GM10248 (cell line): ENCODE measurements around the gene ZNF775.

Experiments
- CTCF ChIA-PET: fragments of 300-600 bp; sonication (Branson Sonifier 250); formaldehyde crosslinking; extraction: SDS; loops from one replicate; lab custom pipeline; 2021; ENCODE audit warnings: antibody characterized with exemption; lab: Yijun Ruan, JAX
- POLR2A ChIA-PET: fragments of 350-650 bp; sonication (Branson Sonifier 250); formaldehyde crosslinking; extraction: SDS; loops from one replicate; lab custom pipeline; 2020; ENCODE audit warnings: antibody characterized with exemption; lab: Yijun Ruan, JAX
- DNase-seq: peaks from one replicate; pipeline ENCODE4 v3.0.0; 2012; ENCODE audit errors: extremely low spot score
- TF ChIP-seq, protein P1 (sequence below): IDR thresholded peaks from 2 replicates; pipeline ENCODE4 v1.5.1; 2012; ENCODE audit warnings: mild to moderate bottlenecking, low read depth; ENCODE audit errors: extremely low read depth, missing control alignments, control extremely low read depth

Gene ZNF775

DNA sequence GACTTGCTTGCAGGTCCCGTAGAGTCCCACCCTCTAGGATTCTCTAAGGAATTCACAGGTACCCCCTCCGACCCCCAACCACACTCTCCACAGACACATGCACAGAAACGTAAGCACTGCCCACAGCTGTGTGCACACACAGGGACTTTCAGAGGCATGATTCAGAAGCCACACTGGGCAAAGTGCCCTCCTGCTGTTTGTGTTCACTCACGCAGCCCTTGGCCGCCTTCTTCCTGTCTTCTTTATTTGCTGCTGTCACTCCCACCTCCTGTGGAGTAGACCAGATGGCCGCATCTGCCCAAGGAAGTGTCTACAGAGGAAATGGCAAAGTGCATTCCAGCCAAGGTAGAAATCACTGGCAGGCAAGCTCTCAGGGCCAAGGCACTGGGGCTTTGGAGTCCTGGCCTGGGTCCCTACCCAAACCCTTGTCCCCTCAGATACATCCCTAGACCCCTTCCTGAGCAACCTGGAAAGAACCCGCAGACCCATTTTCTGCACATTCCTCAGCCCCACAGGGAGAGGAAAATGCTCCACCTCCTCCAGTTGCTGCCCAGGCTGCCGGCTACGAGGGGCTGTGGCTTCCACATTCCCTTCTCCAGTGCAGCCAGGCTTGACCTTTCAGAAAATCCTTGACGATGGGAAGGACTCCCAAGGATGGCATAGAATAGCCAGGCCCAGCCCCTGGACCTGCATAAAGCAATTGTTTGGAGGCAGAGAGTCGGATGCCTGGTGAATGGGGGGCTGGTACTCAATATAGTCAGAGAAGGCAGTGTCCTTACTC, 49.7 kb downstream of the ZNF775 start:
- no peak for DNase-seq
- POLR2A ChIA-PET: no interaction called here
- CTCF ChIA-PET: interaction anchor here (1.1 to 1.3 kb wide), 2 partner anchors 20 to 142 kb away, joined by 3 to 5 read pairs; no protein-coding TSS in a partner anchor
- TF ChIP-seq, protein P1, sequence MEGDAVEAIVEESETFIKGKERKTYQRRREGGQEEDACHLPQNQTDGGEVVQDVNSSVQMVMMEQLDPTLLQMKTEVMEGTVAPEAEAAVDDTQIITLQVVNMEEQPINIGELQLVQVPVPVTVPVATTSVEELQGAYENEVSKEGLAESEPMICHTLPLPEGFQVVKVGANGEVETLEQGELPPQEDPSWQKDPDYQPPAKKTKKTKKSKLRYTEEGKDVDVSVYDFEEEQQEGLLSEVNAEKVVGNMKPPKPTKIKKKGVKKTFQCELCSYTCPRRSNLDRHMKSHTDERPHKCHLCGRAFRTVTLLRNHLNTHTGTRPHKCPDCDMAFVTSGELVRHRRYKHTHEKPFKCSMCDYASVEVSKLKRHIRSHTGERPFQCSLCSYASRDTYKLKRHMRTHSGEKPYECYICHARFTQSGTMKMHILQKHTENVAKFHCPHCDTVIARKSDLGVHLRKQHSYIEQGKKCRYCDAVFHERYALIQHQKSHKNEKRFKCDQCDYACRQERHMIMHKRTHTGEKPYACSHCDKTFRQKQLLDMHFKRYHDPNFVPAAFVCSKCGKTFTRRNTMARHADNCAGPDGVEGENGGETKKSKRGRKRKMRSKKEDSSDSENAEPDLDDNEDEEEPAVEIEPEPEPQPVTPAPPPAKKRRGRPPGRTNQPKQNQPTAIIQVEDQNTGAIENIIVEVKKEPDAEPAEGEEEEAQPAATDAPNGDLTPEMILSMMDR: no peak

DNA sequence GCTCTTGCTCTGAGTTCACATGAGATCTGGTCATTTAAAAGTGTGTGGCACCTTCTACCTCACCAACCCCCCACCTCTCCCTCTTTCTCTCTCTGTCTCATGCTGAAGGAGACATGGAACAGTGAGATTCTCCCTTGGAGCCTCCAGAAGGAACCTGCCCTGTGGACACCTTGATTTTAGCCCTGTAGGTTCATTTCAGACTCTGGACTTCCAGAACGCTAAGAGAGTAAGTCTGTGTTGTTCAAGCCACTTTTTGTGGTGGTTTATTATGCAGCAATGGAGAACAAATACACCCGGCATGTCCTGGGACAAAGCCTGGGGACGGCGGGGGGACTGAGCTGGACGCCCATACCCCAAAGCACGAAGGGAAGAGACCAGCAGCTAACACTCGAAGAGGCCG, 50.6 kb downstream of the ZNF775 start:
- POLR2A ChIA-PET: no interaction called here
- TF ChIP-seq, protein P1: no peak
- CTCF ChIA-PET: interaction anchor here (0.6 to 3.1 kb wide), 3 partner anchors 11 to 22 kb away, joined by 3 to 14 read pairs (median 5); no protein-coding TSS in a partner anchor
- DNase-seq: no peak

DNA sequence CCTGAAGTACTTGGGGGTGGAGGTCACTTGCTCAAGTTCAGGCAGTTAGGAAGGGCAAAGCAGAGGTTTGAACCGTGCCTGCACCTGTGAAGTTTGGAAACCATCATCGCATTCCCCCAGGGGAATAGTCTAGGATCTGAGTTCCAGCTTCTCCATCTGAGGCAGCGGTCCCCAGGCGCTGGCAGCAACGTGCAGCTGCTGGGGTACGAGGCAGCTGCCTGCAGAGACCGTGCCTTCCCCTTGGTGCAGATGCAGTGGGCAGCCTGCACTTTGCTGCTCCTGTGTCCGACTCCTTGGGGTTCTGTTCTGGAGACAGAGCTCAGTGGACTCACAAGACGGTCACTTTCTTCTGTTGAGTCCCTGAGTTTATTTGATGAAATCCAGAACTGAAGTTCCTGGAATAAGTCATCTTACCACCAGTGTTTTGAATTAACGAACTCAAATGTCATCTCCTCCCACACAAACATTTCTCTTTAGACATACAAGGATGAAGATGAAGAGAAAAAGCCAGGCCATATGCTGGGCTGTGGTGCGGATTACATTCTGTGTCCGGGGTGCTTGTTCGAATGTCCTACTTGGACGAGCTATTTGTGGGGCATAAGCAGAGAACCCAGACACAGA, 51.4 kb downstream of the ZNF775 start:
- DNase-seq: no peak
- ChIA-PET POLR2A (no interaction called here), CTCF (interaction anchor here (0.9 to 3.1 kb wide), 5 partner anchors 9 to 24 kb away, joined by 4 to 14 read pairs (median 12); partner anchors contain the start of gene GIMAP8)
- TF ChIP-seq, protein P1: no peak

DNA sequence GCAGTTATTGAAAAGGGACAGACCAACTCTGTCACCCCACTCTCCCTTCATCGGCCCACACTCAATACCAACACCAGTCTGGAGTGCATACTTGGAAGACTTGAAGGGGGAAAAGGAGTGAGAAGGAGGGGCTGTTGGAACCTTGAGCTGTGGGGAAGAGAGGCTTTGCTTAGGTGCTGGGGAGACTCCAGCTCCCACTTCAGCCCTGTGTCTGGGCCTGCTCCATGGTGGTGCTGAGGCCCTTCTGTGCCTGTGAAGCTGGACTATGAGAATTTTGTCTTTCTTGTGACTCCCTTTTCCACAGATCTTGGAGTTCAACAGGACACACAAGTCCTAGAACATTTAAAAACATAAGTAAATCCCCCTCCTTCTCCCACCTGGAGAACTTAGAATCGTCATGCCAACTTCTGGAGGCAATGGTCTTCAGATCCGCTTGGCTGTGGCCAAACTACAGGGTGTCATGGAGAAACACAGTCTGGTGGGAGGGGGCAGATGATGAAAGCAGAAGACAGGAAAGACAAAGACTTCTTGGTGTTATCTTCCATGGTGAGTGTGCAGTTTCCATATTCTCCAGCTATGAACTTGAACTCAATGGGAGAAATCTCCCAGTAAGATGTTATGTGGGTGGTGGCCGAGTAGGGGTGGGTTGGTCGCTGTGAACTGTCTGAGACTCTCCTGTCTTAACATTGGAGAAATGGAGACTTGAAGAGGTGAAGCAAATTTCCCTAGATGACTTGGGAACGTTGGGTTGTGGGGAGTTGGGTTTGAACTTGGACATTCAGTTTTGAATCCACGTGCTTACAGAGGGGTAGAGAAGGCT, 52.9 kb downstream of the ZNF775 start:
- ChIA-PET CTCF (interaction anchor here (1.7 to 3.1 kb wide), 5 partner anchors 10 to 76 kb away, joined by 5 to 14 read pairs (median 12); partner anchors contain the start of gene GIMAP8), POLR2A (no interaction called here)
- TF ChIP-seq, protein P1: no peak
- no peak for DNase-seq

DNA sequence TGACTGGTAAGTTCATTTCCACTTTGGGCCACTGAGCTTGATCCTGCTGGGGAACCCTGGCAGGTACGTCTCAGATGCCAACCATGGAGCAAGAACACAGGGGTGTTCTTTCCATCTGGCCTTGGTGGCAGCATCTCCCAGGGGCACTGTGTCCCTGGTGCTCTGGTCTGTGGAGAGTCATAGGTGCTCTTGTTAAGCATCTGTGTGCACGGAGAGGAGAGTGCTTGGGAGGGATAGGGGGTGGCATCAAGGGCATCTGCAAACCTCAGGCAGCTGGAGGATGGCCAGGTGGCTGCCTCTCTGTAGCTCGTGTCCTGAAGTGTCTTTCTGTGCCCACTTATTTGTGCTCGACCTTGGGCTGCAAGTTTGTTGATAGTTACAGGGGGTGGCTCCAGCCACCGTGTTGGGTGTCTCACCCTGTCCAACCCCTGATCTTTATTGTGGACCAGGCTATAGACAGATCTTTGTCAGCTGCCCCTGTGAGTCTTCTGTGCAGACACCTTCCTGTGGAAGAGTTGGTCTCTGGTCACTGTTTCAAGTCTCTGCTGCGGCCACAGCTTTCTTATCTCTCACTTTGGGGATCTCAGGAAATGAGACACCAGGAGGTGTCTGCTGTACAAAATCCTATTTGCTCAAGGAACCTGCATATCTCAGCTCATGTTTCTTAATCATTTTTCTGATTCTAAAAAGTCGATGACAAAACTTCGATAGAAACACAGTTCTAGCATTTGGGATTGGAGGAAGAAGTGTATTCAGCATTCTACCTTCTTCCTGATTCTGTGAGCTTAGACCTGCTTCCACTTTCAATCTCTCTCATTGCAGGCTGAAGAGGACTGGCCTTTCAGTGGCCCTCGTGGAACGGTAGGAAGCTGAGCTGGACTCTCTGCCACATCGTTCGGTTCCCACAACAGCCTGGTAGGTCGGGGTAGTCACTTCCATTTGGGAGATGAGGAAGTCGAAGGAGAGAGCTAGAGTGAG, 54.1 kb downstream of the ZNF775 start:
- ChIA-PET CTCF (interaction anchor here (0.8 to 2.6 kb wide), 12 partner anchors 11 to 324 kb away, joined by 3 to 12 read pairs (median 3); partner anchors contain the start of gene GIMAP8), POLR2A (interaction anchor here (0.6 to 1.0 kb wide), 2 partner anchors 12 to 27 kb away, joined by 3 to 6 read pairs; a partner anchor contains a TSS)
- TF ChIP-seq, protein P1: no peak
- DNase-seq: peak; percentile 53
